Measurements from ENCODE around the gene SYCE1.

DNA sequence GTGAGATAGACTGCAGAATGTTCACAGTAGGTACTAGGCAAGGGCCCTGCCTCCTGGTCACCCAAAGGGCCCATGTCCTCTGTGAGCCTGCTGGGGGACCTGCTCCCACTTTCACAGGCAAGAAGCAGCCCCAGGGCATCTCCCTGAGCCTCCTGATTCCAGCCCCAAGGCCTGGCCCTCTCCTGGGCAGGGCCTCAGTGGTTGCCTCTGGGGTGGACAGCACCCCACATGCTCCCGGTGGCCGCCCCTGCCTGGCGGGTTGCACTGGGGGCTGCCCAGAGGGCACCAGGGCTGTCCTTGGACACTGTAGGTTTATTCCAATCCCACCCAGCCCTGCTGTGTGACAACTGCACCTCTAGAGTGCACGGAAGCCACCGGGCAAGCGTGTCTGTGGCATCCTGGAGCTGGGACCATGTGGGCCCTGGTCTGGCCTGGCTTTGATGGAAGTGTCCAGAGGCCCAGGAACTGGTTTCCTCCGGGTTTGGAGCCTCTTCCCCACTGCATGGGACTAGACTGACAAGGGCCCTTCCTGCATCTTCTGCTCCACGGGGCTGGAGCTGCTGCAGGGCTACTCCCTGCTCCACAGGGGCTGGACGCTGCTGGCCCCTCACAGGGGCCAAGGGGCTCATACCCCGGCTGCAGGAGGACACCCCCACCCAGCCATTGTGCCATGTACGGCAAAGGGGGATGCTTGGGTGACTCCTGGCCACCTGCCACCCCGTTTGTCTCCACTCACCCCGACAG, 25.0 kb upstream of the SYCE1 start:
- no peak for TF ChIP-seq CTCF (IDR thresholded peaks at IDR 0.05)
- no peak for TF ChIP-seq POLR2A (IDR thresholded peaks at IDR 0.05)

All from body of pancreas (tissue), 4 donors.